IMR-90 (cell line): ENCODE measurements around the gene S100A4. TPM values are rescaled to one million over a fixed set of nuclear protein-coding genes. Genes with fewer than 3 reads are reported as not detected.

Source experiments
- ATAC-seq: fragments of 200-7000 bp; cut with Tn5 transposase; 2 replicates; pipeline ENCODE4 v1.9.1; 2020; ENCODE audit warnings: low read depth, mild to moderate bottlenecking, moderate library complexity
- BruUV-seq: library from RNA; stranded (reverse); fragments of 400-500 nt; replicated peaks from 2 replicates; lab custom pipeline; 2021; lab: Mats Ljungman, UMichigan
- CTCF ChIA-PET: fragments of 300-600 bp; formaldehyde crosslinking; extraction: SDS; loops from one replicate; lab custom pipeline; 2021; ENCODE audit warnings: antibody characterized with exemption; lab: Yijun Ruan, JAX
- POLR2A ChIA-PET: fragments of 300-600 bp; sonication (Branson Sonifier 250); formaldehyde crosslinking; loops from one replicate; lab custom pipeline; 2022; ENCODE audit warnings: antibody characterized with exemption; ENCODE audit not compliant: unreplicated experiment; lab: Charles Lee
- DNase-seq: peaks from one replicate; pipeline ENCODE4 v3.0.0; 2013
- H2AFZ ChIP-seq: replicated peaks from 2 replicates; pipeline ENCODE3; 2013; ENCODE audit warnings: low read length, mild to moderate bottlenecking; ENCODE audit not compliant: poor library complexity
- H2AK5ac ChIP-seq: 2 replicates; pipeline ENCODE4 v1.6.1; 2013; ENCODE audit warnings: low read depth, low read length, inconsistent platforms
- H2AK9ac ChIP-seq: replicated peaks from 2 replicates; pipeline ENCODE3; 2013; ENCODE audit warnings: mild to moderate bottlenecking, low read depth, low read length, moderate library complexity; ENCODE audit not compliant: poor library complexity
- H2BK120ac ChIP-seq: 2 replicates; pipeline ENCODE4 v1.6.1; 2013; ENCODE audit warnings: low read depth, low read length, inconsistent platforms
- H2BK15ac ChIP-seq: 3 replicates; pipeline ENCODE4 v1.6.1; 2013; ENCODE audit warnings: low read depth, low read length, inconsistent platforms
- H2BK20ac ChIP-seq: 2 replicates; pipeline ENCODE4 v1.6.1; 2013; ENCODE audit warnings: low read depth, mild to moderate bottlenecking, inconsistent platforms, low read length, moderate library complexity
- H2BK5ac ChIP-seq: 2 replicates; pipeline ENCODE4 v1.6.1; 2013; ENCODE audit warnings: mild to moderate bottlenecking, low read depth, low read length, inconsistent platforms; ENCODE audit not compliant: poor library complexity, severe bottlenecking
- H3K14ac ChIP-seq: replicated peaks from 2 replicates; pipeline ENCODE4 v1.6.1; 2013; ENCODE audit warnings: low read depth, low read length, inconsistent platforms
- H3K18ac ChIP-seq: 2 replicates; pipeline ENCODE4 v1.6.1; 2013; ENCODE audit warnings: low read depth, low read length, control low read depth
- H3K23ac ChIP-seq: 2 replicates; pipeline ENCODE4 v1.6.1; 2013; ENCODE audit warnings: low read depth, low read length, inconsistent platforms
- H3K27ac ChIP-seq: 2 replicates; pipeline ENCODE4 v1.5.1; 2013; ENCODE audit warnings: mild to moderate bottlenecking, control low read depth, low read length; ENCODE audit not compliant: insufficient read depth
- H3K27me3 ChIP-seq: 2 replicates; pipeline ENCODE4 v1.6.1; 2013; ENCODE audit warnings: low read length; ENCODE audit not compliant: control insufficient read depth, insufficient read depth
- H3K36me3 ChIP-seq: 2 replicates; pipeline ENCODE4 v1.6.1; 2013; ENCODE audit warnings: low read length, mixed read lengths; ENCODE audit not compliant: control insufficient read depth, insufficient read depth
- H3K4ac ChIP-seq: 2 replicates; pipeline ENCODE4 v1.6.1; 2013; ENCODE audit warnings: low read depth, low read length, inconsistent platforms
- H3K4me1 ChIP-seq: 2 replicates; pipeline ENCODE4 v1.6.1; 2013; ENCODE audit warnings: low read length, mixed read lengths; ENCODE audit not compliant: control insufficient read depth, insufficient read depth
- H3K4me2 ChIP-seq: 2 replicates; pipeline ENCODE4 v1.6.1; 2013; ENCODE audit warnings: low read depth, mild to moderate bottlenecking, control low read depth, low read length, moderate library complexity
- H3K4me3 ChIP-seq: 2 replicates; pipeline ENCODE4 v1.5.1; 2013; ENCODE audit warnings: low read depth, mild to moderate bottlenecking, control low read depth, low read length, moderate library complexity; ENCODE audit not compliant: insufficient read depth
- H3K56ac ChIP-seq: 2 replicates; pipeline ENCODE4 v1.6.1; 2013; ENCODE audit warnings: low read length, inconsistent platforms; ENCODE audit not compliant: insufficient read depth; ENCODE audit errors: extremely low read depth
- H3K79me1 ChIP-seq, 2 experiments: 2 replicates each; pipeline ENCODE4 v1.6.1; 2013; ENCODE audit warnings: low read length in 2 of 2, inconsistent platforms in 1 of 2, low read depth in 1 of 2
- H3K9ac ChIP-seq: 2 replicates; pipeline ENCODE4 v1.6.1; 2013; ENCODE audit warnings: low read depth, low read length, control low read depth
- H3K9me1 ChIP-seq: 2 replicates; pipeline ENCODE4 v1.6.1; 2013; ENCODE audit warnings: low read length, inconsistent platforms; ENCODE audit not compliant: insufficient read depth
- H3K9me3 ChIP-seq: 2 replicates; pipeline ENCODE4 v1.6.1; 2013; ENCODE audit warnings: low read length; ENCODE audit not compliant: control insufficient read depth, insufficient read depth
- H4K20me1 ChIP-seq: 2 replicates; pipeline ENCODE4 v1.6.1; 2013; ENCODE audit warnings: low read length, inconsistent platforms; ENCODE audit not compliant: insufficient read depth
- H4K5ac ChIP-seq: 2 replicates; pipeline ENCODE4 v1.6.1; 2013; ENCODE audit warnings: mild to moderate bottlenecking, low read depth, low read length, control low read depth
- H4K8ac ChIP-seq, 2 experiments: 2 replicates each; pipeline ENCODE4 v1.6.1; 2013; ENCODE audit warnings: low read depth in 2 of 2, low read length in 2 of 2, control low read depth in 1 of 2, inconsistent platforms in 1 of 2
- H4K91ac ChIP-seq: 2 replicates; pipeline ENCODE4 v1.6.1; 2013; ENCODE audit warnings: low read depth, low read length, inconsistent platforms; ENCODE audit not compliant: insufficient read depth
- CHD1 ChIP-seq: IDR thresholded peaks from 2 replicates; pipeline ENCODE4 v1.6.1; 2012; ENCODE audit warnings: low read depth, low read length, improper control_type of control experiment
- CTCF ChIP-seq: conservative IDR thresholded peaks from 2 replicates; pipeline ENCODE4 v1.5.1; 2012; ENCODE audit warnings: mild to moderate bottlenecking, low read depth, low read length, improper control_type of control experiment
- FOS ChIP-seq: fragments of 150-350 bp; IDR thresholded peaks from 2 replicates; pipeline ENCODE4 v1.6.1; 2016; ENCODE audit warnings: low read depth, low read length
- MAFK ChIP-seq: IDR thresholded peaks from 2 replicates; pipeline ENCODE4 v1.6.1; 2012; ENCODE audit warnings: low read depth, low read length, improper control_type of control experiment
- MAZ ChIP-seq: IDR thresholded peaks from 2 replicates; pipeline ENCODE4 v1.6.1; 2012; ENCODE audit warnings: low read depth, mild to moderate bottlenecking, low read length, improper control_type of control experiment, moderate library complexity, borderline replicate concordance
- MXI1 ChIP-seq: IDR thresholded peaks from 2 replicates; pipeline ENCODE4 v1.6.1; 2012; ENCODE audit warnings: low read depth, mild to moderate bottlenecking, low read length, moderate library complexity, borderline replicate concordance
- POLR2A ChIP-seq: IDR thresholded peaks from 2 replicates; pipeline ENCODE4 v1.6.1; 2012; ENCODE audit warnings: mild to moderate bottlenecking, low read depth, low read length
- RAD21 ChIP-seq: IDR thresholded peaks from 2 replicates; pipeline ENCODE4 v1.6.1; 2012; ENCODE audit warnings: low read length, improper control_type of control experiment
- RFX5 ChIP-seq: IDR thresholded peaks from 2 replicates; pipeline ENCODE4 v1.8.0; 2012; ENCODE audit warnings: low read depth, mild to moderate bottlenecking, low read length, moderate library complexity
- SMC3 ChIP-seq: fragments of 150-350 bp; IDR thresholded peaks from 2 replicates; pipeline ENCODE4 v1.6.1; 2016; ENCODE audit warnings: low read depth, mild to moderate bottlenecking, antibody characterized with exemption, low read length, moderate library complexity
- WGBS, 2 experiments: methylation state at CpG; one replicate each; pipeline versions ENCODE4 v1.1.5 to v1.1.7; 2013; ENCODE audit warnings: missing lambda C conversion rate in 2 of 2; ENCODE audit not compliant: insufficient read length in 1 of 2; ENCODE audit errors: extremely low coverage in 2 of 2; 5-methylcytosine and 5-hydroxymethylcytosine counted together
- dilution Hi-C: fragments of 300-500 bp; cut with HindIII; formaldehyde crosslinking; loops from one replicate; pipeline ENCODE4 v1.14.3; 2018; ENCODE audit warnings: low sequenced_read_pairs; ENCODE audit not compliant: unreplicated experiment
- in situ Hi-C: fragments of 300-500 bp; cut with MboI; formaldehyde crosslinking; loops from 3 replicates; pipeline ENCODE4 v1.14.3; 2019; ENCODE audit warnings: low sequenced_read_pairs, inconsistent platforms, mixed read lengths
- intact Hi-C: fragments of 100-400 bp; cut with micrococcal nuclease; formaldehyde crosslinking; loops from 2 replicates; pipeline ENCODE4 v1.10.0; 2022
- polyA plus RNA-seq, 3 experiments: library from polyadenylated mRNA; depleted of rRNA; stranded (reverse); fragments of >200 nt; gene quantifications; 2 replicates each; pipeline ENCODE4 v1.2.3, GENCODE V29; 2012; ENCODE audit warnings: low replicate concordance in 1 of 3
- total RNA-seq: library from RNA; depleted of rRNA; stranded (reverse); fragments of >200 nt; gene quantifications from 2 replicates; pipeline ENCODE4 v1.2.3, GENCODE V29; 2012
- TF ChIP-seq, protein P1 (sequence below): fragments of 150-350 bp; IDR thresholded peaks from 2 replicates; pipeline ENCODE4 v1.6.1; 2016; ENCODE audit warnings: low read depth, mild to moderate bottlenecking, low read length, moderate library complexity, borderline replicate concordance
- TF ChIP-seq, protein P2 (sequence below): fragments of 150-350 bp; IDR thresholded peaks from 2 replicates; pipeline ENCODE4 v1.6.1; 2017; ENCODE audit warnings: mild to moderate bottlenecking, antibody characterized with exemption, low read length, low read depth

Gene S100A4
- total and polyA plus RNA-seq, 2 of the 4 experiments (the other 2 are of a cell fraction) = 5.6 to 16.6 TPM

GRCh38 chr1:153532181-153532580, 13.4 kb downstream of the S100A4 start:
- Histone ChIP-seq H3K9ac (no peak overlapping the region), H3K27me3 (no peaks in the 10 kb centered on the region), H2BK120ac (peak overlapping the region; percentile 12; the same call in 1 of the 2 replicates), H3K79me1 (peaks cover 5 to 56% of the 10 kb centered on the region in 2 experiments; a peak in 3 of 4 replicates), H2BK5ac (peak overlapping the region; percentile 7), H3K14ac (0 out of 2 replicates have a peak overlapping the region, but pooled peaks have one; percentile 47), H2AK9ac (no peak overlapping the region), H3K4me1 (peaks cover 27% of the 10 kb centered on the region), H4K5ac (peak overlapping the region; percentile 29; the same call in 1 of the 2 replicates), H4K20me1 (peaks cover 18% of the 10 kb centered on the region), H3K4ac (0 out of 2 replicates have a peak overlapping the region, but pooled peaks have one; percentile 38), H3K18ac (no peak overlapping the region), H2BK20ac (no peak overlapping the region), H2AK5ac (peak overlapping the region; percentile 13; the same call in 1 of the 2 replicates), H4K8ac (peak overlapping the region; percentile 6 to 76; a peak in 3 of 4 replicates), H3K4me2 (no peak overlapping the region), H3K27ac (peak overlapping the region; percentile 2; the same call in 1 of the 2 replicates), H3K36me3 (peaks cover 11% of the 10 kb centered on the region), H2BK15ac (no peak overlapping the region), H3K9me3 (no peaks in the 10 kb centered on the region), H4K91ac (0 out of 2 replicates have a peak overlapping the region, but pooled peaks have one; percentile 13), H3K23ac (no peak overlapping the region), H3K56ac (no peak overlapping the region), H3K4me3 (no peak overlapping the region), H2AFZ (peak overlapping the region; percentile 1), H3K9me1 (peaks cover 19% of the 10 kb centered on the region)
- no TSS peak for BruUV-seq
- in situ Hi-C loops = loop anchor here (5.0 to 25.0 kb wide), 2 partner anchors 35 to 430 kb away; partner anchors contain the start of genes CREB3L4, CRTC2, S100A2 and SLC39A1
- DNase-seq (no peak), ATAC-seq (no peak)
- CTCF ChIA-PET = interaction anchor here (0.8 to 2.8 kb wide), 6 partner anchors 12 to 127 kb away, joined by 3 to 19 read pairs (median 5); partner anchors contain the start of gene S100A13
- TF ChIP-seq, protein P1, sequence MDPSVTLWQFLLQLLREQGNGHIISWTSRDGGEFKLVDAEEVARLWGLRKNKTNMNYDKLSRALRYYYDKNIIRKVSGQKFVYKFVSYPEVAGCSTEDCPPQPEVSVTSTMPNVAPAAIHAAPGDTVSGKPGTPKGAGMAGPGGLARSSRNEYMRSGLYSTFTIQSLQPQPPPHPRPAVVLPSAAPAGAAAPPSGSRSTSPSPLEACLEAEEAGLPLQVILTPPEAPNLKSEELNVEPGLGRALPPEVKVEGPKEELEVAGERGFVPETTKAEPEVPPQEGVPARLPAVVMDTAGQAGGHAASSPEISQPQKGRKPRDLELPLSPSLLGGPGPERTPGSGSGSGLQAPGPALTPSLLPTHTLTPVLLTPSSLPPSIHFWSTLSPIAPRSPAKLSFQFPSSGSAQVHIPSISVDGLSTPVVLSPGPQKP = no peak
- TF ChIP-seq RAD21 = no peak
- no peak for TF ChIP-seq MAFK
- TF ChIP-seq, protein P2, sequence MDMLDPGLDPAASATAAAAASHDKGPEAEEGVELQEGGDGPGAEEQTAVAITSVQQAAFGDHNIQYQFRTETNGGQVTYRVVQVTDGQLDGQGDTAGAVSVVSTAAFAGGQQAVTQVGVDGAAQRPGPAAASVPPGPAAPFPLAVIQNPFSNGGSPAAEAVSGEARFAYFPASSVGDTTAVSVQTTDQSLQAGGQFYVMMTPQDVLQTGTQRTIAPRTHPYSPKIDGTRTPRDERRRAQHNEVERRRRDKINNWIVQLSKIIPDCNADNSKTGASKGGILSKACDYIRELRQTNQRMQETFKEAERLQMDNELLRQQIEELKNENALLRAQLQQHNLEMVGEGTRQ = no peak
- TF ChIP-seq SMC3 = no peak
- no peak for TF ChIP-seq MXI1
- no peak for TF ChIP-seq MAZ
- no peak for TF ChIP-seq POLR2A
- TF ChIP-seq FOS = no peak
- TF ChIP-seq RFX5 = no peak
- no peak for TF ChIP-seq CTCF
- TF ChIP-seq CHD1 = no peak
- intact Hi-C loops = loop anchor here (5.0 kb wide), 2 partner anchors 95 to 140 kb away; partner anchors contain the start of genes ILF2, S100A1 and S100A13
- POLR2A ChIA-PET = interaction anchor here (0.8 to 1.5 kb wide), 5 partner anchors 11 to 95 kb away, joined by 3 to 4 read pairs (median 3); partner anchors contain the start of gene S100A13
- WGBS, 2 experiments = no CpG with 5 or more reads among the region's 2 CpGs
- dilution Hi-C loops = no loop called here
